ENCODE measurements around the gene ST6GALNAC2.
A peak's percentile ranks its signal among the peaks of the same experiment; 100 is the strongest.
"Not testable (repeated sequence)": the region's sequence is repeated elsewhere in the genome, so short reads cannot be mapped to it uniquely, and the experiment has no call there.

ST6GALNAC2 gene

DNA sequence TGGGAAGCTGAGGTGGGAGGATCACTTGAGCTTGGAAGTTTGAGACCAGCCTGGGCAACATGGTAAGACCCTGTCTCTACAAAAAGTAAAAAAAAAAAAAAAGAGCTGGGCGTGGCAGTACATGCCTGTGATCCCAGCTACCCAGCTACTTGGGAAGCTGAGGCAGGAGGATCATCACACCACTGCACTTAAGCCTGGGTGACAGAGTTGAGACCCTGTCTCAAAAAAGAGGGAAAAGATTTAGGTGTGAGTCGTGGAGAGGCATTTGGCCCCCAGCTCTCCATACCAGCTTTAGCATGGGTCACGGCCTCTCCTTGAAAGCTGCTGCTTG is 19.1 kb downstream of the ST6GALNAC2 start:
- Histone ChIP-seq H3K36me3 (ENCODE audit: insufficient read depth, low read length) (peaks cover 25% of the 10 kb centered on the region; the same call in 1 of the 2 replicates), H3K9me2 (replicated peaks; ENCODE audit: low read depth, low read length) (no peaks in the 10 kb centered on the region), H2AFZ (ENCODE audit: low read length) (no peak overlapping the region), H3F3A (ENCODE audit: low read depth) (no peaks in the 10 kb centered on the region), H3K9me3 (ENCODE audit: insufficient read depth, low read depth, low read length) (no peaks in the 10 kb centered on the region), H3K9ac (ENCODE audit: low read depth, low read length, poor library complexity, severe bottlenecking) (no peak overlapping the region), H3K4me1 (ENCODE audit: insufficient read depth, low read length, poor library complexity, severe bottlenecking) (peaks cover 18% of the 10 kb centered on the region), H3K4me2 (ENCODE audit: low read depth, low read length, poor library complexity, severe bottlenecking) (peak overlapping the region; percentile 42), H4K20me1 (ENCODE audit: insufficient read depth, low read length, poor library complexity, severe bottlenecking) (peaks cover 43% of the 10 kb centered on the region), H3K27me3 (ENCODE audit: insufficient read depth, low read length, poor library complexity, severe bottlenecking) (no peaks in the 10 kb centered on the region), H3K79me2 (ENCODE audit: insufficient read depth, low read length) (peaks cover 37% of the 10 kb centered on the region), H3K4me3 (ENCODE audit: low read length, poor library complexity, severe bottlenecking) (no peak overlapping the region)
- TF ChIP-seq, protein P1, sequence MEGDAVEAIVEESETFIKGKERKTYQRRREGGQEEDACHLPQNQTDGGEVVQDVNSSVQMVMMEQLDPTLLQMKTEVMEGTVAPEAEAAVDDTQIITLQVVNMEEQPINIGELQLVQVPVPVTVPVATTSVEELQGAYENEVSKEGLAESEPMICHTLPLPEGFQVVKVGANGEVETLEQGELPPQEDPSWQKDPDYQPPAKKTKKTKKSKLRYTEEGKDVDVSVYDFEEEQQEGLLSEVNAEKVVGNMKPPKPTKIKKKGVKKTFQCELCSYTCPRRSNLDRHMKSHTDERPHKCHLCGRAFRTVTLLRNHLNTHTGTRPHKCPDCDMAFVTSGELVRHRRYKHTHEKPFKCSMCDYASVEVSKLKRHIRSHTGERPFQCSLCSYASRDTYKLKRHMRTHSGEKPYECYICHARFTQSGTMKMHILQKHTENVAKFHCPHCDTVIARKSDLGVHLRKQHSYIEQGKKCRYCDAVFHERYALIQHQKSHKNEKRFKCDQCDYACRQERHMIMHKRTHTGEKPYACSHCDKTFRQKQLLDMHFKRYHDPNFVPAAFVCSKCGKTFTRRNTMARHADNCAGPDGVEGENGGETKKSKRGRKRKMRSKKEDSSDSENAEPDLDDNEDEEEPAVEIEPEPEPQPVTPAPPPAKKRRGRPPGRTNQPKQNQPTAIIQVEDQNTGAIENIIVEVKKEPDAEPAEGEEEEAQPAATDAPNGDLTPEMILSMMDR (conservative IDR thresholded peaks at IDR 0.05; ENCODE audit: low read length) = no peak
- TF ChIP-seq EZH2phosphoT487 (IDR thresholded peaks at IDR 0.05; ENCODE audit: borderline replicate concordance) = no peak

DNA sequence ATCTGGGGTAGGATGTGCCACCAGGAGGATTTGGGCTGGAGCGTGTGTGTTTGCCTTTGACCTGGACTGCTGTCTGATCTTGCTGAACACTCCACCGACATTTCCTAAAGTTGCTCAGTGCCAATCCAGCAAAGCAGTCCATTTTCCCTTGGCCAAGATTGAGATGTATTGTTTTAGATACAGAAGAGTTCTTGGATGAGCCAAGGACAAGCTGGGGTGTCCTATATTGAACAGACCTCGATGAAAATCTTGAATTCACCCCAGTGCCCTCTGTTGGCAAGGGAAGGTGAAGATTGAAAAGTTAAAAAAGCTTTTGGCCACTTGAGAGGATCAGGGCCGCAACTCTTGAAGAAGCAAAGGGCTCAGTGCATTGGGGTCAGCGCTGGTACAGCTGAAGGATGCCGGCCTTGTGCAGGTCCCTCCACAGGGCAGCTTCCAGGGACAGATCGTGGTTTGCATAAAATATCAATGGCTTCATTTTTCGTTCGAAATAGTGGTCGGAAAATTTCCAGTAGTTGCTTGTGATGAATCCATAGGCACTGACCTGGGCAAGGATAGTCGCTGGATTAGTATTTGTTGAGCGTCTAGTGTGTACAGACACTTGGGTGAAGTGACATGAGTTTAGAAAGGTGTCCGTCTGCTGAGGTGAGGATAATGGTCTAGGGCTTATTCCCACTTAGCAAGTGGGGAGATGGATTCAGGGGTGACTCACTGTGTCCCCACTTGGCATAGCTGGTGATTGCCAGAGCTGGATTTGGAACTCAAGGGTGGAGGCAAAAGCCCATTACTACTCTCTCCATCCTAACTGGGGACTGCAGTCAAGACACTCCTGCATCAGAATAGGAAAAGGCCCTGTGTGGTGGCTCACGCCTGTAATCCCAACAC is 19.7 kb downstream of the ST6GALNAC2 start:
- Histone ChIP-seq H3K9me3 (ENCODE audit: insufficient read depth, low read depth, low read length) (no peaks in the 10 kb centered on the region), H3K9me2 (replicated peaks; ENCODE audit: low read depth, low read length) (no peaks in the 10 kb centered on the region), H3F3A (ENCODE audit: low read depth) (no peaks in the 10 kb centered on the region), H3K4me2 (ENCODE audit: low read depth, low read length, poor library complexity, severe bottlenecking) (peak overlapping the region; percentile 42), H3K36me3 (ENCODE audit: insufficient read depth, low read length) (peaks cover 31% of the 10 kb centered on the region; the same call in 1 of the 2 replicates), H3K27me3 (ENCODE audit: insufficient read depth, low read length, poor library complexity, severe bottlenecking) (no peaks in the 10 kb centered on the region), H3K79me2 (ENCODE audit: insufficient read depth, low read length) (peaks cover 43% of the 10 kb centered on the region), H2AFZ (ENCODE audit: low read length) (no peak overlapping the region), H3K4me3 (ENCODE audit: low read length, poor library complexity, severe bottlenecking) (peak overlapping the region; percentile 19), H4K20me1 (ENCODE audit: insufficient read depth, low read length, poor library complexity, severe bottlenecking) (peaks cover 49% of the 10 kb centered on the region), H3K9ac (ENCODE audit: low read depth, low read length, poor library complexity, severe bottlenecking) (no peak overlapping the region), H3K4me1 (ENCODE audit: insufficient read depth, low read length, poor library complexity, severe bottlenecking) (peaks cover 24% of the 10 kb centered on the region)
- TF ChIP-seq, protein P1 (conservative IDR thresholded peaks at IDR 0.05; ENCODE audit: low read length) = no peak; the same call in 1 of the 2 replicates
- TF ChIP-seq EZH2phosphoT487 (IDR thresholded peaks at IDR 0.05; ENCODE audit: borderline replicate concordance) = no peak

DNA sequence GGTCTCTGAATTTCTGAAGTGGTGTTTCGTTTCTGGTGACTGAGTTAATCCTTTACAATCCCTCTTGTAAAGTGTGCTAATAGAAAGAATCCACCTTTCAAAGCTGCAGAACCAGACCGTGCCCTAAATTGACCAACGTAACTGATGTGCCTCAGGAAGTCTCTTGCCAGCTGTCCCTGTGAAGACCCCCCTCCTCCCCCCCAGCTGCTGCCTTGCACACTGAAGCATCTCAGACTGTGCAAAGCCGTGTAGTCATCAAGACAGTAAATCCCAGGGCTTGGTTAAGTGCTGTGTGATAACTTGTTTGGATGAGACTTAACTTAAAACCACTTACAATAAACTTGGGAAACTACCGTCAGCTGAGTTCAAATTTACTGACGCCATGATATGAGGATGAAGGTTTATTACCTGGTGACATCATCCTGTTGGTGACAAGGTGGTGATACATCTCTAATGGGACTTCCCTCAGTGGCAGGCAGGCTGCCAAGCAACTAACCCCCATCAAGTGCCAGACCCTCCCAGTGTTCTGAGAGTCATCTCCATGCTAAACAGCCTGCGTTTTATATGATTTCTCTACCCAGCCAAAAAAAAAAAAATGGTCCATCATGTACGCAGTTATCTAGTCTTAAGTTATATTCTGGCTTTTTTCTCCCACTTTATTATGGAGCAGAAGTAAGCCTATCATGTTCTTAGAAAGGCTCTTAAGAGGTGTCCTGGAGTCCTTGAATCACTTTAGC is 20.5 kb downstream of the ST6GALNAC2 start:
- not testable (repeated sequence) for H3K9ac ChIP-seq (ENCODE audit: low read depth, low read length, poor library complexity, severe bottlenecking); H3K27me3 ChIP-seq (ENCODE audit: insufficient read depth, low read length, poor library complexity, severe bottlenecking); H3K9me3 ChIP-seq (ENCODE audit: insufficient read depth, low read depth, low read length); H3F3A ChIP-seq (ENCODE audit: low read depth); H3K9me2 ChIP-seq (replicated peaks; ENCODE audit: low read depth, low read length); H2AFZ ChIP-seq (ENCODE audit: low read length)
- Histone ChIP-seq H3K4me3 (ENCODE audit: low read length, poor library complexity, severe bottlenecking) (peak overlapping the region; percentile 19), H3K36me3 (ENCODE audit: insufficient read depth, low read length) (peaks cover 33% of the 10 kb centered on the region; the same call in 1 of the 2 replicates), H3K4me2 (ENCODE audit: low read depth, low read length, poor library complexity, severe bottlenecking) (peak overlapping the region; percentile 42), H3K79me2 (ENCODE audit: insufficient read depth, low read length) (peaks cover 51% of the 10 kb centered on the region), H3K4me1 (ENCODE audit: insufficient read depth, low read length, poor library complexity, severe bottlenecking) (peaks cover 27% of the 10 kb centered on the region), H4K20me1 (ENCODE audit: insufficient read depth, low read length, poor library complexity, severe bottlenecking) (peaks cover 57% of the 10 kb centered on the region)

DNA sequence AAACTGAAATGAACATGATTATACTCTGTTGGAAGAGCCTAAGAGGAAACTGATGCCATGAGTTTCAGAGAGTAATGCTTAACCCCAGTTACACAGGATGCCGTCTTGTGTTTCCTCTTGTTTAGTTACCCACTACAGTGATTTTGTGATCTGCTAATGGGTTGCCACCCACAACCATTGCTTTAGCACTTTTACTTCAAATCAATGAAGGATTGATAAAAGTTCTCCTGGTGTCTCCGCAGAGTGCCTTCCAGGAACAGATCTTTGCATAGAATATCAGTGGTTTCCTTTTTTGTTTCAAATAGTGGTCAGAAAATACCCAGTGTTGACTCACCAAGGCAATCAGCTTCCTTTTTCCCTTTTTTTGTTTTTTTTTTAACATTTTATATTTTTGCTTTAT is 22.3 kb downstream of the ST6GALNAC2 start:
- Histone ChIP-seq H3K4me1 (ENCODE audit: insufficient read depth, low read length, poor library complexity, severe bottlenecking) (peaks cover 40% of the 10 kb centered on the region), H3K79me2 (ENCODE audit: insufficient read depth, low read length) (peaks cover 69% of the 10 kb centered on the region), H4K20me1 (ENCODE audit: insufficient read depth, low read length, poor library complexity, severe bottlenecking) (peaks cover 75% of the 10 kb centered on the region), H3K36me3 (ENCODE audit: insufficient read depth, low read length) (peaks cover 33% of the 10 kb centered on the region; the same call in 1 of the 2 replicates)
- not testable (repeated sequence) for H3K9ac ChIP-seq (ENCODE audit: low read depth, low read length, poor library complexity, severe bottlenecking); H3K27me3 ChIP-seq (ENCODE audit: insufficient read depth, low read length, poor library complexity, severe bottlenecking); H3K9me2 ChIP-seq (replicated peaks; ENCODE audit: low read depth, low read length); H3K4me3 ChIP-seq (ENCODE audit: low read length, poor library complexity, severe bottlenecking); H3K4me2 ChIP-seq (ENCODE audit: low read depth, low read length, poor library complexity, severe bottlenecking); H3K9me3 ChIP-seq (ENCODE audit: insufficient read depth, low read depth, low read length); H2AFZ ChIP-seq (ENCODE audit: low read length); H3F3A ChIP-seq (ENCODE audit: low read depth)

Data from Loucy (cell line).